Measurements from ENCODE around the gene RUNX1.
A peak's percentile ranks its signal among the peaks of the same experiment; 100 is the strongest.

Gene RUNX1

DNA sequence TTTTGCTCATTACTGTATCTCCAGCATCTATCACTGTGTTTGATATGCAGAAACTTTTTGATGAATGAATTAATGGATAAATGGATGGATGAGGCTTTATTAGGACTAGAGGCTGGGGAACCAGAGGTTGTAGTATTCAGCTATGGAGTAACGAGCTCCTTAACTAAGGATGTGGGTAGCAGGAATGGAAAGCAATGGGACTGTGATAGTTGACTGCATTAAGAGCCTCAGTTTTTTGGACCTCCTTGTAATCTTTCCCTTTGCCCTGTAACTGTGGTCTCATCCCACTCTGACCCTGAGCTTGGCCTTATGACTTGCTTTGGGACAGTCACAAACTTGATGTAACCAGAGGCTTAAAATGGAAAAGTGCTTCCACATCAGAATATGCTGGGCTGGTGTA is 9.0 kb upstream of the RUNX1 start:
- DNase-seq: no peak

DNA sequence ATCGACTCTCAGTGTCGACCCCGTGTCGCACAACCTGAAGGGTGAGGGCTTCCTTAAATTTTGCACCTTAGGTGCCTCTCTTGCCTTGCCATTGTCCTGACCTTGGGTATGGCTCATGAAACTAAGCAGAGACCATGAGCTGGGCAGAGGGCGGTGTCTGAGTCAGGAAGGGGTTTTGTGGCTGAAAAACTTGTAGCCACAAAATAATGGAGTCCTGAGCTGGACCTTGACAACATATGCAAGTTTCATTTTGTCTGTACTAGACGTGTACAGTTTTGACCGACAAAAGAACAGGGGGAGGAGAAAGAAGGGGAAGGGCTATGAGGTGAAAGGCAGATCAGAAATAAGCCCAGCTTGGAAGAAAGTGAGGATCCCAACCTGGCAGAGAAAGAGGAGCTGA is 8.3 kb upstream of the RUNX1 start:
- DNase-seq: no peak

DNA sequence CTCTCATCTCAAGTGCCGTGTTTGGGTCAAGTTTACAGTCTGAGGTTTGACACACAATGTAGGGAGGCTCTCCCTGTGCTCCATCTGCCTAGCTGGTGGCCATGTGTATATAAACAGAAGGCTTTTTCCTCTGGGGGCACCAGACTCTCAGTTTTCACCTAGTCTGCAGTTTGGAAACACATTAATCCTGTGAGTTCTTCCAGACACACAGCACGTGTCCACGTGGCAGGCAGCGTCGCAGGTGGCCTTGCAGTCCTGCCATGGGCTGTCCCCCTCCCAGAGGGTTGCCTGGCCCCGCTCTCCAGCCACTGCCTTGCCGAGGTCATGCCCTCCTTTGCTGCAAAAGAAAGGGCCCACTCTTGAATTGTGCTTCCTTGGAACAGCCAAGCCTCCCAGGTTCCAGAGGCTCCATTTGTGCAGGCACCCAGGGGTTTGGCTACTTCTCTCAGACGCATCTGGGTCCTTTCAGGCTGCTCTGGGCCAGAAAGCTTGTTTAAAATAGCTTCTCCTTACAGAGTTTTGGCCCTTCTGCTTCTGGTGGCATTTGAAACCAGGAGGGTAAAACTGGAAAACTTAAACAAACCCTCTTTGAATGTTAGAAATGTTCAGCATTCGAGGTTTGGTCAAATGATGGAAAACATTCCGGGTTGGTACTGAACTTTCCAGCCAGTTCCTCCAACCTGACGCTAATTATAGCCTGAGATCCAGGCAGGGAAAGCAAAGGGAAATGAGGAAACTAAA is 4.4 kb upstream of the RUNX1 start:
- DNase-seq: no peak

DNA sequence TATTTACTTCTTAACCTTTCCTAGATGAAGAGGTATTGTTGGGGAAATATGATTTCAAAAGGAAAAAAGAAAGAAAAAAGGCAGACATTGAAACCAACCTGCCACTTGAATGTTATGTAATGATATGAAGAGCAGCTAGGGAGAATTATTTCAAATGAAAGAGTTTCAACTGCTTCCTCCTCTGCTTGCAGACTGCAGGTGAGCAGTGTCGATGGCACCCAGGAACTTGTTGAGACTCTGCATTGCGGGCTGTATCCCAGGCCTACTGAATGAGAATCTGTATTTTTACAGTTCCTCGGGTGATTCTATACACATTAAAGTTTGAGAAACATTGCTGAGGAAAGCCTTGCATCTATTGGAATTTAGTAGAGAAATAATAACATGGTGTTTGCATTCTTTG is 3.7 kb upstream of the RUNX1 start:
- DNase-seq: no peak

DNA sequence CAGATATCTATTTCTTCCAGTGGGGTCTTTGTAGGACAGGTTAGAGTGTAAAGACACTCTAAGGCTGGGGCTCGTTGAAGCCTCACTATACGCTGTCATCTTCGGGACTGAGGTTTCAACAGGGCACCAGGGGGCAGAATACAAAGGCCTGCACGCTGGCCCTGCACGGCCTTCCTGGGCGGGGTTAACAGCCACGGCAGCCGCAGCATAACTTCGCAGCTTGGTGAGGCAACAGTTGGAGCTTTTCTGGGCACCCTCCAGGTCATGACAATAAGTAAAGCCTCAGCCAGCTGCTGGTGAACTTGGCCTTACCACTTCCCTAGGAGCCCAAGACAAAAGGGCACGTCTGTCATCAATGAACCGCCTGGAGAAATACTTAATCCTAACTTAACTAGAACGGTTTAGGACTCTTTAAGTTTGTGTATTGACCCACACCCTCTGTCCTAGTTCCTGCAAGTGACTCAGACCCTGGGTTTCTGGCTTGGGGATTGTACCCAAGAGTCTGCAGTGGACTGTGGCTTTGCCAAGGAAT is 2.3 kb upstream of the RUNX1 start:
- peak; percentile 96 to 97 for DNase-seq

DNA sequence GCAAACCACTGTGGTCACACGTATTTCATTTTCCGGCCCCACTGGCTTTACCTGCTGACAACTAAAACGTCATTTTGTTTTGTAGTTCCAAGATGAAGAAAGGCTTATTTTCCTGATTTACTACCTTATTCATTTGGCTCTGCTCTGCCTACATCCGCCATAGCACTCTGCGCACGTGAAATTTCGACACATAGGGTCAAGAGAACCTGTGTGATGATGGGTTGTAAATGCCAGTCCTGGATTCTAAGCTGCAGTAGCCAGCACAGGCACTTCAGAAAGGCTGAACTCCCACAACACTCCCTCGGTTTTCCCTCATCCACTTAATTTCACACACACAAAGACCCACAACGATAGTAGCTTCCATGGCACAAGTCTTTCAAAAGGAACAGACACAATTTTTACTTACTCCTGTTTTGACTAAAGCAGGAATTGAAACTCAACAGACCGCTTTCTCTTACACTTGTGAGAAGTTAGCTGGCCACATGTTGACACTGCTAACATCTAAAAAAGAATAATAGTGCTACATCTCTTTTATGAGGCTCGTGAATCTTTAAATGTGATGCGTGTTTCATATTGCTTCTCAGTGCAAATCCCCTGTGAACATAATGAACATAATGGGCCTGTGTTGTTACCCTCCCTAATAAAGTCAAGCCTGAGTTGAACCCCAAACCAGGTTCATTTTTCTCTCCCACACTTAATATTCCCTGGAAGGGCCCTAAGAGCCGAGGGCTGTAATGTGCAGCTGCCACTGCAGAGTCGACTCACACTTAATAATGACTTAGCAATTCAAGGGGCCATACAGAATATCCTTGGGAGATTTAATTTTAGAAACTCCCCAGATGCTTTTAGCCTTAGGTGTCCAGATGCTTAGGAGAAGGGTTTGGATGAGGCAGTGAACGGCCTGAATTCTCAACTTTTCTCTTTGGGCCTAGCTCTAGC is 1.5 kb upstream of the RUNX1 start:
- peak; percentile 48 to 64 for DNase-seq

DNA sequence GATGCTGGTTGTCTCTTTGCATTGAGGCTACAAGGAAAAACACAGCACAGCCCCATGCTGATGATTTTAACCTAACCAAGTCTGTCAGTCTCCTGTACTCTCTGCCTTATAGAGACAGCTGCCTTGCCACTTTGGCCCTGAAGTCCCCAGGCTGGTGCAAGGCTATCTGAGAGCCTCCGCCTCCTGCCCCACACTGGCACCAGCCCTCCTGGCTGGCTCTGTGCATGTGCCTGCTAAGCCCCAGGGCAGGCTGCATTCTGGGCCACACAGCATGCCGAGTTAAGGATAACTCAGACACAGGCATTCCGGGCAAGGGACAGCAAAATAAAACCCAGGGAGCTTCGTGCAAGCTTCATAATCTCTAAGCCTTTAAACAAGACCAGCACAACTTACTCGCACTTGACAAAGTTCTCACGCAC is 910 bp downstream of the RUNX1 start:
- DNase-seq: peak; percentile 33 to 49

DNA sequence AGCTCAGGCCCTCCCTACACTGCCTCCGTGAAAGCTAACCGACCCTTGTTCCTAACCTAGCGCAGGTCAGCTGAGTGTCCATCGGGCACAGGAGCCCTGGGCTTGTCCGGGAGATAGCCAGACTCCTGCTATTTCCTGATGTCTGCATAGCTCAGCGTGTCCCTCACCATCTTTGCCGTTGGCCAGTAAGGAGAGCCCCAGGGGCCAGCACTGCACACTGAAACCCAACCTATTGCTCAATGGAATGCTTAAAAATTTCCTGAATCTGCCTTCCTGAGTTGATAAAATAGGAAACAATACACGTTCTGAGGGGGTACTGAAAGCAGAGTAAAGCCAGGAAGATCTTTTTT is 2.2 kb downstream of the RUNX1 start:
- DNase-seq: peak in 1 of 2 donors; percentile 28

DNA sequence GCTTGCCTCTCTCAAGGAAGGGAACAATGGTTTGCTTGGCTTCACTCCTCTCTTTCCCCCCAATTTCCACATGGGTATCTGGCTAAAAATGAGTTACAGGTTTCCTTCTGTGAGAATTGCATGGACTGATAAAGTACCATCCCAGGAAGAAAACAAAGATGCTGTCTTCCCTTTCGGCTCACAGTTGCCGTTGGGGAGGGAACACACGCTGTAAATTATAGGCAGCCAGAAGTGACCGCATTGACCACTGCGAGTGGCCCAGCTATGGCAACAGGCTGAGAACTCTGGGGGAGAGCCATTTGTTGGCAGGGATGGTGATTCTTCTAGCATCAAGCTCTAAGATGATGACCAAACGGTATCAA is 2.9 kb downstream of the RUNX1 start:
- no peak for DNase-seq

DNA sequence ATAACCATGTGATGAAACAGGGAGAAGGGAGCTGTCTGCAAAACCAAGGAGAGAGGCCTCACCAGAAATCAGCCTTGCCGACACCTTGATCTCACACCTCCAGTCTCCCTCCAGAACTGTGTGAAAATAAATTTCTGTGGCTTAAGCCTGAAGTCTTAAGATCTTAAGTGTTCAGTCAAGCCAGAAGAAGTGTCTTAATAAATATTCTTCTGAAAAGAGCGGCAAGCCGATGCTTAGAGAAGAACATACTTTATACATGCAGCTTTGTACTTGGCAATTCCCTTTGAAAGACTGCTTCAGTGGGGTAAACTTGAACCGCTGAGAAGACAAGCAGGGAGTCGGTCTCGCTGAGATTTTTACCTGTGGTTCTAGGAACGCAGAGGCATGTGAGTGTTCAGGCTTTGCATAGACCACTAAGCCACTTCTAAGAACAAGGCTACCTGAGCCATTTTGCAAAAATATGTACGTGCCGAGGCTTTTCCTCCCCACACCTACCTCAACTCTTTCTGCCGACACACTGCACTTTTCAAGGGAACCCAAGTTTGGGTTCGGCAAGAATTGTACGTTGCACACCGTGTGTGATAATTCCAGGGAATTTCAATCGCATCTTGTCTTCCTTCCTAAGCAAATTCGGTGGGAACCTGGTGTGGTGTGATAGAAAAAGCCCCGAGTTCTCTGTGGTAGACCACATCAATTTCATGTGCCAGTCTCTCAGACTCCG is 3.4 kb downstream of the RUNX1 start:
- DNase-seq: no peak

DNA sequence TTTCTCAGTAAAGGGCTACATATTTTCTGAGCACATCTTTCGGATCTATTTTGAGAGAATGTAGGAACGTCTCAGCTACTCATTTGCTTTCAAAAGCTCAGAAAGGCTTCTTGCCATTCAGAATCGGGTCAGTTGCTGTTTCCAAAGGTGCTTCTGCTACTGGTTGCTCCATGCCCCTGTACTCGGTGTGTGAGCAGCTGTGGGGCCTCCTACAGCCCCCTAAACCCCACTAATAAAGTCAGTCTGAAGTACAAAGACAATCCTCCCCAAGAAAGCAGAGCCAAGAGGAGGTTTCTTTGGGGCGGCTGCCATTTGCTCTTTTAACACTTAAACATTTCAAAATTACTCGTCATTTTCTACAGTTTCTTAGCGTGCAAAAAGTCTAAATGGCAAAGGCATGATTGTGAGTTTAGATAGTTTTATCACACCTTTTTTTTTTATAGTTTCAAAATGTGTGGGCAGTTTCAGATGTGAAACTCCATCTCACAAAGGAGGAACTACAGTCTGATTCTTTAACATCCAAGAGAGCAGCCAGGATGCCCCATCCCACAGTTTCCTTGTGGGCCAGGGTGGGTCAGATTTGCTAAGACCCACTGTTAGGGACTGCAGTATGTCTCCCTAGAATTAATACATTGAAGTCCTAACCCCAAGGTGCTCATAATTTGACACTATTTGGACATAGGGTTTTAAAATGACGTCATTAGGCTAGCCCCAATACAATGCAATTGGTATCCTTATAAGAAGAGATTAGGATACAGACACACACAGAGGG is 4.1 kb downstream of the RUNX1 start:
- DNase-seq: peak; percentile 33 to 46

DNA sequence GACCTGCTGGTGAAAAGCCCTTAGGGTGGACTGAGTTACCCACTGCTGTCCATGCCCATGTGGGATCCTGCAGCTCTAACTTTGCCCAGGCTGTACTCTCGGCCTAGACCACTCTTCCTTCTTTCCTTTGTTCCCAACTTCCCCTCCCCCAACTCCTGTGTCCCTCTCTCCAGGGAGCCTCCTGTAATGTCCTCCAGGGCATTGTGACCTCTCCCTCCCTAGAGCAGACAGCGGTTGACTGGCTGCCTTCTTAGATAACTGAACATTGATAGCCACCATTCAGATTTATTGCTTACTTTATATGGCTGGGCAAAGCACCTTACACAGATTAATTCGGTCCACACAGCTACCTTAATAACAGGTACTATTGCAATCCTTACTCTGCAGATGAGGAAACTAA is 5.0 kb downstream of the RUNX1 start:
- DNase-seq: no peak

DNA sequence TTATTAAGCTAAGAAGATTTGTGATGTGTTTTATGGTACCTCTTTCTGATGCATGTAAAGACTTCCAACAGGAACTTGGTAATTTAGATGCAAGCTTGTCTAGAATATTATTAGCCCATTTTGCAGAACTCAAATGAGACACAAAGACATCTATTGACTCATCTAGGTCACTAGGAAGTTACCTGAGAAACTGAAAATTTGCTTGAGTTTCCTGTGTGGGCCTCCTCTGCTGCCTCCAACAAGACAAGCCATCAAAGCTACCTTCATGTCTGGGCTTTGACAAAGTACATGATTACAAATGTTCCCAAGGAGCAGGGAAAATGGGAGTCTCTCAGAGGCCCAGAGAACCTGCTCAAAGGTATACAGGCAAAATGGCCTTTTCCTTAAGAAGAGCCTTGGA is 5.6 kb downstream of the RUNX1 start:
- DNase-seq: no peak

DNA sequence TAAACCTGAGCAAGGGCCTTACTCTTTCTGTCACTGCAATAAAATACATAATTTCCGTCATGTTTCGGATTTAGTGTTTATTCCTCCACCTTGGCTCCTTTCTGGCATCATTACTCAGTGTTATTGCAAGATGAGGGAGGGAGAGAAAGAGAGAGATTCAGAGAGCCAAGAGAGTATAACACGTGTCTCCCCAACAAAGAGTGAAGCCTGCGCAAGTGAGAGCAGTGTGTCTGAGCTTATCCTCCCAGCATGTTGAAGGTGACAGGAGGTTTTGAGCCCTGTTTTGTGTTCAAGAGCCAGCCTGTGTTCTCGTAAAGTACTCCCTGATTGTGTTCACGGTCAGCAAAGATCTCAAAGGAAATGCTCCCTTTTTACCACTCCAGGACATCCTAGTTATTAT is 6.3 kb downstream of the RUNX1 start:
- DNase-seq: no peak

DNA sequence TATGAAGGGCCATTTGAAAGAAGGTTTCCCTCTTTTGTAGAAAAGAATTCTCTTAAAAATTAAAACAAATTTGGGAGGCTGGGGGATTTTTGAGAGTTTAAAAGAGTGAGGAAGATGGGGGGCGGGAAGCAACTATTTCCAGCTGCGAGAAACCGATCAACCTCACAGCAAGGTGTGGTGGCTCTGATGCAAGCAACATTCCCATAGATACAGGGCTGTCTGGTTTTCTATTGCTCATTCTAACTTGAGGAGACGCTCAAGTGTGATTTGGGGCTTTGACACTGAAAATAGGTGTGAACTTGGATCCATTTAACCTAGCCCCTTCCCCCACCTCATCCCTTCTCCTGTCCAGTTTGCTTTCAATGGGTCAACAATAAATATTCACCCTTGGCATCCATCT is 7.2 kb downstream of the RUNX1 start:
- DNase-seq: no peak

DNA sequence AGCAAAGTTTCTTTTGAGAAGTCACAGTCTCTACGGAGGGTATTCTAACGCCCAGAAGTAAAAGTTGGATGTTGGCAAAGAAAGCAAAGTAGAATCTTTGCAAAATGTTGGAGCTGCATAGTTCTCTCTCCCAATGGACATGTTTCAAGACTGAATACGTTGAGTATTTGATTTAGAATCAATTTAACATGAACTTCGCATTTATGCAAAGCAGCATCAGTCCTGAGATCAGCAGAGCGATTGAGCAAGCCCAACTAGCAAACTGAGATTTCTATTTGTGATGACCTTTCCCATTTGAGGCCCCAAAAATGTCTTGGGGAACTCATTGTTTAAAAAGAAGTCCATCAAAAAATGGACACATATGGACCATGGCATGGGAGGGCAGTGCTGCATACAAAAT is 8.0 kb downstream of the RUNX1 start:
- no peak for DNase-seq

DNA sequence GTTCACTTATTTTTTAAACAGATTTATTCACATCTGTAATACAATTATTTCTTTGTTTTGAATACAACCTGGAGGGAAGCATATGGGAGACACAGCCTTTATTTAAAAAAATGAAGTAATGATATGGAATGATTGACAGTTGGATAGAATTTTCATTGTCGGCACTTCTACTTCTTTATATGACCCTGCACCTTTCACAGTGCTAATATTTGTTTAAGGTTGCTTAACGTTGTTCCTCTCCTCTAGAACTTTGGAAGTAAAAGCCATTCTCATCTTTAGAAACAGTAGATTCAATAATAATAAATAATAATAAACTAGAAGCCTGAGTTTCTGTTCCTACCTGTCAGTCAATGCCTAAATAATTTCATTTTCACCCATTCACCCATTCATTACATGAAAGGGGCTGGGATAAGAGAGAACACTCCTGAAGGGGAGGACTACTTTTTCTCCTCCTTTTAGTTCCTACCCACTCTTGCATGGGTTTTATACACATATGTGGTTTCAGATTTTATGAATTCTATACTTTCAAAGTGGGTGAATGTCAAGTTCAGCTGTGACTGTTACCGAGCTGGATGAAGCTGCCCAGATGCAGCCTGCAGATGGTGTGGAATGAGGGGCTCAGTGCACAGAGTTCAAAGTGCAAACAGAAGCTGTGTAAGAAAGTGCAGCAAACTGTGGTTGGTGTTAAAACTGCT is 9.4 kb downstream of the RUNX1 start:
- no peak for DNase-seq

DNA sequence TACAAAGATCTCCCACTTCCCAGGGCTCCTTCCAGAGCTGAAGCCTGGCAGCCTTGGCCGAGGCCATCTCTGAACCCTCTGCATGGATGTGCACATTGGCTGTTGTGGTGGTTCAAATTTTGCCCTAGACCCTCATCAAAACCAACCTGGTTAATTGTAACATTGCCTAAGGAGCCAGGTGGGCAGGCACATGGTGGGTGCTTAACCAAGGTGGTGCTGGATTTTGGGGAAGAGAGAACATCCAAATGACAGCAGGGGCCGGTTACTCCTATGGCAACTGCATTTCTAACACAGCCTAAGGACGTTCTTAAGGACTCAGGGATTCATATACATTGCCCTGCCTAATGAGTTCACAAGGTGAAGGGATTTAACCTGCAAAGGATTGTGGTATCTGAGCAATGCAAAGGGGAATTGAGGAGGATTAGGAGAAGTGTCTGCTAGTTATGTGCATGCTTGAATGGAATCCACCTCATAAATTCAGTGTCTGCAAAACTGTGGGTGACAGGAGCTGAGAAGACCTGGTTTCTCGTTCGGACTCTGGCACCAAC is 10.3 kb downstream of the RUNX1 start:
- DNase-seq: no peak

DNA sequence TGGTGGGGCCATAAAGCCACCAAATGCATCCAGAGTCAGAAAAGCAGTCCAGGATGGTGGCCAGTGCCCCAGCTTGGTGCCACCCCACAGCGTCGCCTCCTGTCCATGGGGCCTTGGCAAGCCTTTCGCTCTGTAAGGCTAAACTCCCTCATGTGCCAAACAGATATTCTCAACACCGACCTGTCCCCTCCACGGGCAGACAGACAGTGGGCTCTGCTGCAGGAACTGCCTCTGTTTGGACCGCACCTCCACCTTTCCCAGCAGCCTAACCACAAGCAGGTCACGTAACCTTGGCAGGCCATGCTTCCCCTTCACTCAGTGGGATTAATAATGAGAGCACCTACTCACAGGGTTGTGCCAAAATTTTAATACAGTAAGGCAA is 11.7 kb downstream of the RUNX1 start:
- no peak for DNase-seq

DNA sequence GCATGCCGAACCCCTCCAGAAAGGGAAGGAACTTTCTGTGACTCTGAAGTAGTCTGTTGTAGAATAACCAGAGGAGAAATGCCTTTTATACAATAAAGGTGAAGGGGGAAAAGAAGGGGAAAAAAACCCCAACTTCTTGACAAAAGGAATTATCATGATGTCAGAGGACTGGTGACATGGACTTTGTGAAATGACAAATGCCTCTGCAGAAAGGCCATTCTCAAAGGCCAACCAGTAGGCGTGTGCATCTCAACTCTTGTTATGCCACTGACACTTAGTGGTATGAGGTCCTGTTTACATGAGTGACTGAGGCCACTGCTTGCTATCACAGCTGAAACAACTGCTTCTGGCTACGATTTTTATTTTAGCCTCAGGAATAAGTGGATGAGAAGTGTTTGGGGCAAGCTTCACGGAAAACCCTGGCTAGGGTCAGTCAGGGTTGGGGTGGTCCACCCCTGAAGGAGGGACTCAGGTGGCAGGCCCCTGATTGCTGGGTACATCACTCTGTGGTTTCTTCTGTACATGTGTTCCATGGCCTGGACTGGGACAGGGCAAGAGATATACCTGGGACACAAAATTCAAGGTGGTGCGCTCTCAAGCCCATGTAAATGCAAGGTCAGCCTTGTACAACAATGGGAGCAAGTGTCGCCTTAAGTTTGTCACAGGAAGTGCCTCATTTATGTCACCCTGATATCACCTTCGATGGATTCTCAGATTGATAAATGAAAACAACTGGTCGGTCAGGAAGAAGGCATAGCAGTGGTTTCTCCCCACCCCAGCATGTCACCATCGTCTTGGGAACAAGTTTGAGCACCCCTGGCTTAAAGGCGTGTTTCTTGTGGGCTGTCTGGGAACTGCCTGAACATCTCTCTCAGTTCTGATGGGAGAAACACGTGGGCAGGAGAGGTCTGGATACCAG is 12.4 kb downstream of the RUNX1 start:
- DNase-seq: peak in 1 of 2 donors; percentile 29
